Measurements from ENCODE around the gene CMSS1.

The CMSS1 gene

GRCh38 chr3:99966662-99967416 is 149.2 kb downstream of the CMSS1 start:
- DNase-seq (ENCODE audit: extremely low spot score) = no peak
- POLR2A ChIA-PET = no interaction called here
- TF ChIP-seq TARDBP (IDR thresholded peaks at IDR 0.05) (no peak), FOXA1 (IDR thresholded peaks at IDR 0.05) (no peak), PKNOX1 (IDR thresholded peaks at IDR 0.05) (no peak), SP1 (IDR thresholded peaks at IDR 0.05) (no peak), FOXM1 (IDR thresholded peaks at IDR 0.05; ENCODE audit: borderline replicate concordance) (no peak)
- CTCF ChIA-PET = no interaction called here

DNA sequence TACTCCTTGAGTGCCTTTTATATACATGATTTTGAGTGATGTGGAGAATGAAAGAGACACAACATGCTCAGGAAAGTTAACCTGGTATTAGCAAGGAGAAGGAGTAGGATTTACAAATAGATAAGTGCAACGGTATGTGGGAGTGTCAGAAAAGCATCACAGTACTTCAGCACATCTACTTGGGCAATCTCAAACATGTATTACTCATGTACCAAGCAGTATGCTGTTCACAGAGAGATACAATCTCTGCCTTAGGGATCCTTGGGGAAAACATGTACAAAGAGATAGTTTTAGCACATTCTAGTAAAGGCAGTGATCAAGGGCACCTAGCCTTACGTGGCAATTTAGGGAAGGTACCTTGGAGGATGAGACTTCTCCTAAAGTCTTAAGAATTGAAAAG is 150.1 kb downstream of the CMSS1 start:
- POLR2A ChIA-PET = no interaction called here
- CTCF ChIA-PET = no interaction called here
- DNase-seq (ENCODE audit: extremely low spot score) = no peak
- TF ChIP-seq ELF4 (IDR thresholded peaks at IDR 0.05) (no peak), FOXM1 (IDR thresholded peaks at IDR 0.05; ENCODE audit: borderline replicate concordance) (no peak), FOXK2 (IDR thresholded peaks at IDR 0.05) (no peak), SUZ12 (IDR thresholded peaks at IDR 0.05) (no peak), HDGF (IDR thresholded peaks at IDR 0.05; ENCODE audit: borderline replicate concordance) (no peak), ARNT (IDR thresholded peaks at IDR 0.05) (no peak), CTBP1 (IDR thresholded peaks at IDR 0.05; ENCODE audit: borderline replicate concordance) (no peak), BHLHE40 (IDR thresholded peaks at IDR 0.05; ENCODE audit: borderline replicate concordance) (no peak), FOXA1 (IDR thresholded peaks at IDR 0.05) (no peak), ZNF384 (IDR thresholded peaks at IDR 0.05) (no peak), LEF1 (IDR thresholded peaks at IDR 0.05; ENCODE audit: borderline replicate concordance) (no peak)

GRCh38 chr3:99969136-99969535 is 151.5 kb downstream of the CMSS1 start:
- ChIA-PET POLR2A (no interaction called here), CTCF (interaction anchor here (0.6 kb wide), 1 partner anchor 285 kb away, joined by 3 read pairs; no protein-coding TSS in a partner anchor)
- DNase-seq (ENCODE audit: extremely low spot score) = no peak
- no peak for TF ChIP-seq HDGF (IDR thresholded peaks at IDR 0.05; ENCODE audit: borderline replicate concordance)
- TF ChIP-seq TARDBP (IDR thresholded peaks at IDR 0.05) = no peak
- no peak for TF ChIP-seq FOXM1 (IDR thresholded peaks at IDR 0.05; ENCODE audit: borderline replicate concordance)
- TF ChIP-seq BHLHE40 (IDR thresholded peaks at IDR 0.05; ENCODE audit: borderline replicate concordance) = no peak
- no peak for TF ChIP-seq ELF4 (IDR thresholded peaks at IDR 0.05)
- TF ChIP-seq CTBP1 (IDR thresholded peaks at IDR 0.05; ENCODE audit: borderline replicate concordance) = no peak
- no peak for TF ChIP-seq FOXK2 (IDR thresholded peaks at IDR 0.05)
- TF ChIP-seq ARNT (IDR thresholded peaks at IDR 0.05) = no peak
- no peak for TF ChIP-seq L3MBTL2 (conservative IDR thresholded peaks at IDR 0.05)
- no peak for TF ChIP-seq LEF1 (IDR thresholded peaks at IDR 0.05; ENCODE audit: borderline replicate concordance)
- TF ChIP-seq PKNOX1 (IDR thresholded peaks at IDR 0.05) = no peak

- ChIA-PET POLR2A (no interaction called here), CTCF (no interaction called here)
- no peak for DNase-seq (ENCODE audit: extremely low spot score)
- TF ChIP-seq NFRKB (IDR thresholded peaks at IDR 0.05) (no peak), CTBP1 (IDR thresholded peaks at IDR 0.05; ENCODE audit: borderline replicate concordance) (no peak), L3MBTL2 (conservative IDR thresholded peaks at IDR 0.05) (no peak), FOXA1 (IDR thresholded peaks at IDR 0.05) (no peak), LEF1 (IDR thresholded peaks at IDR 0.05; ENCODE audit: borderline replicate concordance) (no peak), HDGF (IDR thresholded peaks at IDR 0.05; ENCODE audit: borderline replicate concordance) (no peak)
These were observed 152.5 kb downstream of the CMSS1 start for GRCh38 chr3:99970198-99970597.

DNA sequence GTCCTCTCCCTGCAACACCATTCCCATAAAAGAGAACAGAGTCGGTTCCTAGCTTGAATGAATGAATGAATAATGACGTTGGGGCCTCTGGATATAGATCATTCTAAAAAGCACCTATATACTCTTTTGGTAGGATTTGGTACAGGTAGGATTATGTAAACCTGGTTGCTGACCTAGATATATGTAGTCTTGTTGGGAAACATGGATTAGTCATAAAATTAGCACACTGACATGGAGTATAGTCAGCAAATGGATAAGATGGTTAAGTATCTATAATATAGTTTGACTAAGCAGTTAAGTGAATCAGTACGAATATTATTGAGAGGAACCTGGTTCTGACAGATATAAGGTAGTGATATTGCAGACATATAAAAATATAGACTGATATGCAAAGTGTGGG is 154.1 kb downstream of the CMSS1 start:
- no peak for DNase-seq (ENCODE audit: extremely low spot score)
- ChIA-PET POLR2A (no interaction called here), CTCF (interaction anchor here (0.6 kb wide), 1 partner anchor 35 kb away, joined by 3 read pairs; no protein-coding TSS in a partner anchor)
- no peak for TF ChIP-seq CTBP1 (IDR thresholded peaks at IDR 0.05; ENCODE audit: borderline replicate concordance)
- TF ChIP-seq BHLHE40 (IDR thresholded peaks at IDR 0.05; ENCODE audit: borderline replicate concordance) = no peak
- TF ChIP-seq SUZ12 (IDR thresholded peaks at IDR 0.05) = no peak
- no peak for TF ChIP-seq PKNOX1 (IDR thresholded peaks at IDR 0.05)
- no peak for TF ChIP-seq ARNT (IDR thresholded peaks at IDR 0.05)
- no peak for TF ChIP-seq SP1 (IDR thresholded peaks at IDR 0.05)
- TF ChIP-seq FOXK2 (IDR thresholded peaks at IDR 0.05) = no peak
- no peak for TF ChIP-seq L3MBTL2 (conservative IDR thresholded peaks at IDR 0.05)
- no peak for TF ChIP-seq FOXA1 (IDR thresholded peaks at IDR 0.05)
- TF ChIP-seq HDGF (IDR thresholded peaks at IDR 0.05; ENCODE audit: borderline replicate concordance) = no peak
- no peak for TF ChIP-seq ELF4 (IDR thresholded peaks at IDR 0.05)
- no peak for TF ChIP-seq FOXM1 (IDR thresholded peaks at IDR 0.05; ENCODE audit: borderline replicate concordance)
- no peak for TF ChIP-seq ZNF384 (IDR thresholded peaks at IDR 0.05)
- TF ChIP-seq TARDBP (IDR thresholded peaks at IDR 0.05) = no peak
- no peak for TF ChIP-seq NFRKB (IDR thresholded peaks at IDR 0.05)
- no peak for TF ChIP-seq LEF1 (IDR thresholded peaks at IDR 0.05; ENCODE audit: borderline replicate concordance)

DNA sequence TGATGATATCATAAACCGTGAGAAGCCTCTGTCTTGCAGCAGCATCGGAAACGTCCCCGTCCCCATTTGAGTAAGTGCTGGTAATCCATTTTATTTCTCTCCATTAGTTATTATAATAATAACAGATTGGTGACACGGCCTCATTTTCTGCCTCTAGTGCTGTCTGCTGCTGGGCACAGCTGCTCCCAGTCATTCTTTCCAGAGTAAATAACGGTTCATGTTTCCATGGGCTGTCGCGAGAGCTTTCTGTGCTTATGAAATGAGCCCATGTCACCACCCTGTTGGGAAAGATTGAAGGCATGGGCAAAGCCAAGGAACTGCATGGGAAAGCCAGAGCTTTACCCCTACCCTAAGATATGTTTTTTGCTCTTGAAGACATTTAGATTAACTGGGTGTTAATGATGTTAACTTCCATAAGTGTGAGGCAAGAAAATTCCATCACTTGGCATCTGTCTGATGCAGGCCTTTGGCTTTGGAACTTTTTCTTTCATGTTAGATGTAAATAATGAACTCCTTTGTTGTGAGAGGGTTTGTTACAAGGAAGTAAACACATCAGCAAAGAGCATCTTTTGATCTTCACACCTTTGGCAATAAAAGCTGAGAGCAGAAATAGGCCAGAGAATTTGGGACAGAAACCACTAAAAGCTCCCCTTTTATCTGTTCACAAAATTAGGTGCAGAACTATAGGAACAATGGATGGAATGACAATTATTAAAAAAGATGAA is 154.9 kb downstream of the CMSS1 start:
- no peak for DNase-seq (ENCODE audit: extremely low spot score)
- ChIA-PET CTCF (interaction anchor here (0.6 kb wide), 1 partner anchor 34 kb away, joined by 3 read pairs; no protein-coding TSS in a partner anchor), POLR2A (no interaction called here)
- TF ChIP-seq LEF1 (IDR thresholded peaks at IDR 0.05; ENCODE audit: borderline replicate concordance) (no peak), FOXM1 (IDR thresholded peaks at IDR 0.05; ENCODE audit: borderline replicate concordance) (no peak), SP1 (IDR thresholded peaks at IDR 0.05) (no peak), TARDBP (IDR thresholded peaks at IDR 0.05) (no peak), SUZ12 (IDR thresholded peaks at IDR 0.05) (no peak), FOXK2 (IDR thresholded peaks at IDR 0.05) (no peak), ARNT (IDR thresholded peaks at IDR 0.05) (no peak), HDGF (IDR thresholded peaks at IDR 0.05; ENCODE audit: borderline replicate concordance) (no peak), ELF4 (IDR thresholded peaks at IDR 0.05) (no peak), ZNF384 (IDR thresholded peaks at IDR 0.05) (no peak), BHLHE40 (IDR thresholded peaks at IDR 0.05; ENCODE audit: borderline replicate concordance) (no peak), CTBP1 (IDR thresholded peaks at IDR 0.05; ENCODE audit: borderline replicate concordance) (no peak), L3MBTL2 (conservative IDR thresholded peaks at IDR 0.05) (no peak), FOXA1 (IDR thresholded peaks at IDR 0.05) (no peak), NFRKB (IDR thresholded peaks at IDR 0.05) (no peak)
